HG03066 (cell line): Measurements from ENCODE around the gene ATP10B.
"Not testable (repeated sequence)": the region's sequence is repeated elsewhere in the genome, so short reads cannot be mapped to it uniquely, and the experiment has no call there.

Experiments used
- ATAC-seq: cut with Tn5 transposase; IDR thresholded peaks from one replicate; pipeline ENCODE4 v1.9.1; 2021; ENCODE audit warnings: low read depth; ENCODE audit not compliant: unreplicated experiment

ATP10B gene

GRCh38 chr5:160833806-160834205 is 18.2 kb downstream of the ATP10B start:
- ATAC-seq, result no peak

DNA sequence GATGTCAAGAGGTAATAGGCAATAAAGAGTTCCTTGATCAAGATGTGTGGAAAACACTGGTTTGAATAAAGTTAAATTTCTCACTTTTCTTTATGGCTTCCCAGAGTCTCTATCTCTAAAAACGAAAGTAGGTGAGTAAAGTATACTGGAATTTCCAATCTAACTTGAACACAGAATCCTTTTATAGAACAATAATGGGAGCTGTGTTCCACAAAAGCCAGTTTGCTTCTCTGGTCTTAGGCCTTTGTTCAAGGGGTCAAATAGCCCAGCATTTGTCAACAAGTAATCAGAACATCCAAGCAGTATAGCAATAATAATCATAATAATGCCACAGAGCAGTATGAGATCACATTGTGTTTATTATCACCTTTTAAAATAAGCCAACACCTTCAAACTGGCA is 20.2 kb downstream of the ATP10B start:
- ATAC-seq, result no peak

DNA sequence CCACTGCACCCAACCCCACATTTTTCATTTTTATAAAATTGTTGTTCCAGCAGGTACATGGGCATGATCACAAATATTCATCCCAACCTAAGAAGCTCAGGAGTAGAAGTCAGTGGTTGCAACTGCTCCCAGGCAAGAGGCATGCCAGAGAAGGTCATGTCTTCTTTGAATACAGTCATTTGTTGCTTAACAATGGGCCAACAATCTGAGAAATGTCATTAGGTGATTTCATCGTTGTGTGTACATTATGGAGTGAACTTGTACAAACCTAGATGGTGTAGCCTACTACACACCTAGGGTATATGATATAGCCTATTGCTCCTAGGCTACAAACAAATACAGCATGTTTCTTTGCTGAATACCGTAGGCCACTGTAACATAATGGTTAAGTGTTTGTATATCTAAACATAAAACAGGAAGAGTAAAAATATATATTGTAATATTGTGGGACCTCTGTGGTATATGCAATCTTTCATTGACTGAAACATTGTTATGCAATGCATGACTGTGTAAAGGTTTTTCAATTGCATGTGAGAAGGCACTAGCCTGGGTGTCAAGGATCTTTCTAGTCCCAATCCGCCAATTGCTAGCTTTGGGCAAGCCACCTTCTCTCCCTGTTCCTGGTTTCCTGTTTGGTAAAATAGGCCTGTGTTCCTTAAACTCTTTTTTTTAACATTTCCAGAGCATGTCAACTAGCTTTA is 27.6 kb downstream of the ATP10B start:
- no peak for ATAC-seq

DNA sequence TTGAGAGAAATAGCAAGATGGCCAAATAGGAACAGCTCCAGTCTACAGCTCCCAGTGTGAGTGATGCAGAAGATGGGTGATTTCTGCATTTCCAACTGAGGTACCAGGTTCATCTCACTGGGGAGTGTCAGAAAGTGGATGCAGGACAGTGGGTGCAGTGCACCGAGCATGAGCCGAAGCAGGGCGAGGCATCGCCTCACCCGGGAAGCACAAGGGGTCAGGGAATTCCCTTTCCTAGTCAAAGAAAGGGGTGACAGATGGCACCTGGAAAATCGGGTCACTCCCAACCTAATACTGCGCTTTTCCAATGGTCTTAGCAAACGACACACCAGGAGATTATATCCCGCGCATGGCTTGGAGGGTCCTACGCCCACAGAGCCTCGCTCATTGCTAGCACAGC is 39.0 kb downstream of the ATP10B start:
- not testable (repeated sequence) for ATAC-seq

GRCh38 chr5:160805376-160805775 is 46.6 kb downstream of the ATP10B start:
- no peak for ATAC-seq

DNA sequence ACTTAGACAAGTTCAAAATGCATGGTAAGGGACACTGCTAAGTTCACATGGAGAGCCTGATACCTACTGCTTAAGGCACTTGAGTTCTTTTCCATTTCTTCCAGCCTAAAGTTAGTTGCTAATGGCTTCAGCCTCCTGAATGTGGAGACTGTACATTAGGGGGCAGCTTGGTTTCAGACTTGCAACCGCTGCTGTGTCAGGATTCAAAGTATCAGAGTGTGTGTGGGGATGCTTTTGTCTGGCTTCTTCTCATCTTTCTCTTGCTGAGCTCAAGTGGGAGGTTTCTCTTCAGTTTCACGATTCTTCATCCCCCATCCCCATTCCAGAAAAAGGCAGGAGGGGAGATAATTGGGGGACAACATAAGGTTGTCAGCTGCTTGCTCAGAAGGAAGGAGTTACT is 49.4 kb downstream of the ATP10B start:
- ATAC-seq, result no peak

- no peak for ATAC-seq
Measured at GRCh38 chr5:160800375-160801275, 51.4 kb downstream of the ATP10B start.

DNA sequence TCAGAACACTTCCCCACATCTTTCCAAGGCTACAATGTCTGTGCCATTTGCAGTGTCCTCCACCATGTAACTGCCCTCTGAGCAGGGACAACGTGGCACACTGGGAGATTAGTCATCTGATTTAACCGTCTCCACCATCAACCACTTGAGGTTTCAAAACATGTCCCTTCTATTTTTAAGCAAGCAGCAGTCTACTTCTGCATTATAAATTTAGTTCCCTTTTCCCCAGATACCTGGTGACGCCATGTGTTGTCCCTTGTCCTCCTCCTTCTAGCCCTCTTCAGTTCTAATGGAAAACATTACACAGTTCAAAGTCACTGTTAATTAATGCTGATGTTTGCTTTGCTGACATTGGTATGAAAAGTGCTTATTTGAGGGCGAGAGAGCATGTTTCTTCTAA is 52.8 kb downstream of the ATP10B start:
- no peak for ATAC-seq

- no peak for ATAC-seq
Measured at GRCh38 chr5:160797020-160797419, 55.0 kb downstream of the ATP10B start.

DNA sequence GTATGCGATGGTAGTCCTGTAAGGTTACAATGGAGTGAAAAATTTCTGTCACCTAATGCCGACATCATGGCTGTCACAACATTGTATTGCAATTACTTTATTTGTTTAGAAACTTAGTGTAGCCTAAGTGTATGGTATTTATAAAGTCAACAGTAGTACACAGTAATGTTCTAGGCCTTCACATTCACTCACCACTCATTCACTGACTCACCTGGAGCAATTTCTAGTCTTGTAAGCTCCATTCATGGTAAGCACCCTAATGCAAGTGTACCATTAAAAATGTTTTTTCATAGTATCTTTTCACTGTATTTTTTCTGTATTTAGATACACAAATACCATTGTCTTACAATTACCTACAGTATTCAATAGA is 58.5 kb downstream of the ATP10B start:
- ATAC-seq, result no peak

GRCh38 chr5:160792732-160793529 is 59.1 kb downstream of the ATP10B start:
- ATAC-seq, result no peak

DNA sequence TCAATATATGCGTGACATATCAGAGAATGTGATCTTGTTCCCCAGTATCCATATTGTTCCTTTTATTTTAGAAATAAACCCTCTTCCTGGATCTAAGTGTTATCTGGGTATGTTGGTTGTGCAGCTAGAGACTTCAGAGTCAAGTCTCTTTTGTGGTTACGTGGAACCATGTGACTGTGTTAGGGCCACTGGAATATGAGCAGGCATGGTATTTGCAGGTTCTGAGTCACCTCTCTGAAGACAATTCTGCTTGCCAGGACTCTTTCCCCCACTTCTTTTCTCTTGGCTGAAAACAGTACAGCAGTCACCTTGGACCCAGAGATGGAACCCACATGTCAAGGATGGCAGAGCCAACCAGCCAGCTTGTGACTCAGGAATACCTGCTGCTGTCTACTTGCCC is 59.7 kb downstream of the ATP10B start:
- ATAC-seq, result no peak

DNA sequence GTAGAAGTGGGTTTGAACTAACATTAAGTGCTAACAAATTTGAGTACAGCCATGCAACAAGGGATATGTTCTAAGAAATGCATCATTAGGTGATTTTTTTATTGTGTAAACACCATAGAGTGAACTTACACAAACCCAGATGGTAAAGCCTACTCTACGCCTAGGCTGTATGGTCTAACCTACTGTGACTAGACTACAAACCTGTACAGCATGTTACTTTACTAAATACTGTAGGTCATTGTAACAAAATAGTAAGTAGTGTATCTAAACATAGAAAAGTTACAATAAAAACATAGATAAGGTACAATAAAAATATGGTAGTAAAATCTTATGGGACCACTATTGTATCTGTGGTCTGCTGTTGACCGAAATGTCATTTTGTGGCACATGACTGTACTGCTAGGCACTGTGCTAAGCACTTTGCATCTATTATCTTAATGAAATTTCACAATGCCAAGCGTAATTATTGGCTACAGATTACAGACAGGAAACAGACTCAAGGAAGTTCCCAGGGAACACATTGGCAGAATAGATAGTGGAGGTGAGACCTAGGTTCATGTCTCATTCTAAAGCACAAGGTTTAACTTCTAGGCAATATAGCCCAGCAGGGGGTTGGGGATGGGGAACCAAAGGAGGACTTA is 62.7 kb downstream of the ATP10B start:
- no peak for ATAC-seq

DNA sequence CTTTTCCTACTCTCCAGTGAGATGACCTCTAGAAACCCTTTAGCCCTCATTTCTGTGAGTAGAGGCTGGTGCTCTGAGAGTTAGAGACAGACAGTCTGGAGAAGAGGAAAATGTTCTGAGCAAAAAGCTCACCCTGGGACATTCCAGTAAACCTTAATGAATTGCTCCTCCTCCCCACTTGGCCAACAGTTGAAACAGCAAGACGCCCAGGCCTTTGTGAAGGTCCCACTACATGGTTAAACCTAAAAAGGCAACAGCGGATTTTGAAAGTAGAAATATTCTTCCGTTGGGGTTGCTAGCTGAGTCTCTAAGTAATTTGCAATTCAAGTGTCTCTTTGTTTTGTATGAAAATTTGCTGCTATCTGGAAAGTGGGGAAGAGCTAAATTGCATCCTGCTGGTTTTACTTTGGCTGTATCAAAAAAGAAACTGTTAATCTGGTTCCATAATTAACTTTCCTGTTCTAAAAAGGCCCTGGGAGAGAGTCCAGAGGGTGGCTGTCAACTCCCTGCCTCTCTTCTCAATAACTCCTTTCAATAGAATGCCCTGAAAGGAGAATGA is 63.8 kb downstream of the ATP10B start:
- no peak for ATAC-seq

DNA sequence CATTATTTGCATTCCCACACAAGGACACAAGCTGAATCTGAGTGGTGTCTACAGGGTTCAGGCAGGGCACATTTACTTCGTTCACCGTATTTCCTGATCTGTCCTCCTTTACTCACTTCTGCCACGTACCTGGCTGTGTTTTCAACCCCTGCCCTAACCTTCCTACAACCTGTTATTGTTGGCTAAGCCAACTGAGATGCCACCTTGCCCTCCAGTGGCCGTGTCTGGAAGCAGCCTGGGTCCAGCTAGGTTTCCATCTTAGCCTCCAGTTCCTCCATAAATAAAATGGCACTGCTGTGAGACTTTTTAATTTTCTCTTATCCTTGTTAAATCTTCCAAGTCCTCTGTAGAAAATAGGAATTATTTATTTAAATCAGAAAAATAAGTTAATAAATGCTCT is 64.8 kb downstream of the ATP10B start:
- no peak for ATAC-seq

DNA sequence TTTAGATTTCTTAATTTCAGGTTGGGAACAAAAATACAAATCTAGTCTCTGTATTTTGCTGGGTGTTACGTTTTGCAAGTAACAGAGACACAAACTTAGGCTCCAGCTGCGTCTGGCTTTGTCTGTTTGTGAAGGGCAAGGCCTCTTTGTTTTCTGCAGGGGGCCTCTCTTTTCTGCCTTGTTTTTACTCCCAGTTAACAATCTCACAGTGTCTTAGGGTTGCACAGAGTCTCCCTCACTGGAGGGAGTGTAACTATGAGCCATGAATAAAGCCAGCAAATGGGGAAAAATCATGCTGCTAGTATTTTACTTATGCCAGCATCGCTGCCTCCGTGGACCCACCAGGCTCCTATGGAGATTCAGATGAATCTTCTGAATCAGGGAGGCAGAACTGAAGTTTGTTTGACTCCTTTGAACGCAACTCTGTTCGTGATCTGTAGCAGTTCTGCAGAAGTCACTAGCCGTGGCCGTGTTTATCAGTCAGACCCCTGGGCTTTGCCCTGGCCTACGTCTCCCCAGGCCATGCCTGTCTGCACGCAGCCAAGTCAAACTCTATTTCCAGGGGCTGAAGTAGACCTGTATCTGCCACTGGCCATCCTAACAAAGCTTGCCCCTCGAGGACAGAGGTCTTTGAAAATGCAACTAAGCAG is 77.2 kb downstream of the ATP10B start:
- no peak for ATAC-seq

DNA sequence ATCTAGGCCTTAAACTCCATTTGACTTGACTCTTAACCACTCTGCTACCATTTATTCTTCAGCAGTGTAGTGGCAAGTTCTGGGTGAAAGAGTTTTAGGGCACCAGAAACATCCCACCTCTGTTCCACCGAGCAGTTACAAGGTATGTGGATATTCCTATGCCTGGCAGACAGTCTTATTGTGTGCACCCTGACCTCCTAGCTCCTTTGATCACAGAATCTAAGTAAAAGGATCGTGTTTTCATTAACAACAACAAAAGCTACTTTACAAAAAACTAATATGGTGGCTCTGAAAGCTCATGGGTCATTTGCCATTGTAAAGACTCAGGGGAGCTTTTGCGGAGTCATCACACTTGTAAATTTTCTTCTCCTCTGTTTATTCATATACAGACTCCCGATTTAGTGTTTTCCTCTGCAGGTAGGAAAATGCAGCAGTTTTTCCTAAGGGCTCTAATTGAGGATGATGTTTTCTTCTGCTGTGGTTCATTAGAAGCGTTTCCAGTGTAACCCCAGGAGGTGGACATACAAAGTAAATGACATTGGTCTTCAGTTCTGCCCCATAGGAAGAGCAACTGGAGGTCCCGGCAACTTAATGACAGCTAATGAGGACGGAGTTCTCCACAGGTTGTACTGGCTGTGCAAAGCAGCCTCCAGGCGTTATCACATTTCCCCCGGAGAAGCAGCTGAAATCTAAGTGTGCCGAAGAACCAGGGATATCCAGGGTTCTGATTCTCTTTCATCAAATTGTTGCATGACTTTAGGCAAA is 78.2 kb downstream of the ATP10B start:
- ATAC-seq, result no peak

DNA sequence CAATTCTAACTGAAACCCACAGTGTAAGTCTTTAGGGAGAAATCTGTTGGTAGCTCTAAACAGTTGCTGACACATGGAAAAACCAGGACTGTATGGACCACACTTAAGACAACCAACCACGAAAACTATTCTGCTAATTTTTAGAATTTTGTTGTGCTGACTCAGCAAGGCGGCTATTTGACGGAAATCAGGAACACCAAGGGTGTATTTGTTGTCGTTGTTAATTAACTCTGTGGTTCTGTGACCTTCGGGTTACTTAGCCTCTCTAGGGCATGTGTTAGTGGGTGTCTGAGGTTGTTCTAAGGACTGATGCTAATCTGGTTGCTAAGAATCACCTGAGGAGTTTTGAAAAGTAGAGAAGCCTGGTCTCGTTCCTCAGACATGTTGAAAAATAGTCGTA is 79.2 kb downstream of the ATP10B start:
- ATAC-seq, result no peak

DNA sequence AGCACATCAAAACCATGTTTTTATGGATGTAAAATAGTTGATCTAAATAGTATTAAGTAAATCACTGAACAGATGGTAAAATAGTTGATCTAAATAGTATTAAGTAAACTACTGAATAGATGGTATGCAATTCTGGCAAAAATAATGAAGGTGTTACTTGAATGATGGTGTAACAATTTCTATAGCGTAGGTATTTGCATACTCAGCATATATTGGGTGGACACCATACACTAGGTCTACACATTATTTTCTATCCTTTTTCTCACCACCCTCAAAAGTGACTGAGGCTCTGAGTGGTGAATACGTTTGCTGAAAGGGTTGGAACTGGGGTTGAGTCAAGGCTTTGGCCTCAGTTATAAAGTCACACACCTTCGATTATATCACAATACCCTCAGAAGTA is 81.3 kb downstream of the ATP10B start:
- ATAC-seq, result no peak
